ENCODE measurements around the gene DIAPH2. TPM values are rescaled to one million over a fixed set of nuclear protein-coding genes. Genes with fewer than 3 reads are reported as not detected.
A peak's percentile ranks its signal among the peaks of the same experiment; 100 is the strongest.

Gene DIAPH2
- total RNA-seq, 2 donors from 2014 or later = 12.5 to 18.3 TPM

GRCh38 chrX:97525981-97526380 lies 841.3 kb downstream of the DIAPH2 start:
- H3K27ac Mint-ChIP-seq = no peak overlapping the region
- DNase-seq (no peak), ATAC-seq (no peak)
- no peaks in the 10 kb centered on the region for H3K4me1 Mint-ChIP-seq
- H3K9me3 ChIP-seq (ENCODE audit: control insufficient read depth, low read length, poor library complexity, severe bottlenecking) = no peaks in the 10 kb centered on the region
- H3K27me3 Mint-ChIP-seq = no peaks in the 10 kb centered on the region
- H3K36me3 Mint-ChIP-seq (ENCODE audit: low read depth) = peaks cover 4% of the 10 kb centered on the region
- H3K4me3 Mint-ChIP-seq = no peak overlapping the region

GRCh38 chrX:97527725-97528124 lies 843.1 kb downstream of the DIAPH2 start:
- H3K36me3 Mint-ChIP-seq (ENCODE audit: low read depth) = peaks cover 4% of the 10 kb centered on the region
- H3K9me3 ChIP-seq (ENCODE audit: control insufficient read depth, low read length, poor library complexity, severe bottlenecking) = no peaks in the 10 kb centered on the region

GRCh38 chrX:97529536-97530200 lies 845.0 kb downstream of the DIAPH2 start:
- Mint-ChIP-seq H3K27me3 (no peaks in the 10 kb centered on the region), H3K4me1 (no peaks in the 10 kb centered on the region), H3K36me3 (ENCODE audit: low read depth) (peaks cover 4% of the 10 kb centered on the region), H3K27ac (no peak overlapping the region), H3K4me3 (no peak overlapping the region)
- H3K9me3 ChIP-seq (ENCODE audit: control insufficient read depth, low read length, poor library complexity, severe bottlenecking) = no peaks in the 10 kb centered on the region
- DNase-seq (no peak), ATAC-seq (no peak)

More at GRCh38 chrX:97527725-97528124, 843.1 kb downstream of the DIAPH2 start:
- DNase-seq = no peak
- no peak overlapping the region for H3K4me3 Mint-ChIP-seq
- H3K27ac Mint-ChIP-seq = no peak overlapping the region
- no peaks in the 10 kb centered on the region for H3K4me1 Mint-ChIP-seq
- no peaks in the 10 kb centered on the region for H3K27me3 Mint-ChIP-seq
- no peak for ATAC-seq

- Mint-ChIP-seq H3K36me3 (ENCODE audit: low read depth) (peaks cover under 1% of the 10 kb centered on the region), H3K4me3 (no peak overlapping the region), H3K27ac (no peak overlapping the region), H3K4me1 (no peaks in the 10 kb centered on the region), H3K27me3 (no peaks in the 10 kb centered on the region)
- ATAC-seq (no peak), DNase-seq (no peak)
- no peaks in the 10 kb centered on the region for H3K9me3 ChIP-seq (ENCODE audit: control insufficient read depth, low read length, poor library complexity, severe bottlenecking)
Observed at GRCh38 chrX:97531825-97532224, 847.2 kb downstream of the DIAPH2 start.

DNA sequence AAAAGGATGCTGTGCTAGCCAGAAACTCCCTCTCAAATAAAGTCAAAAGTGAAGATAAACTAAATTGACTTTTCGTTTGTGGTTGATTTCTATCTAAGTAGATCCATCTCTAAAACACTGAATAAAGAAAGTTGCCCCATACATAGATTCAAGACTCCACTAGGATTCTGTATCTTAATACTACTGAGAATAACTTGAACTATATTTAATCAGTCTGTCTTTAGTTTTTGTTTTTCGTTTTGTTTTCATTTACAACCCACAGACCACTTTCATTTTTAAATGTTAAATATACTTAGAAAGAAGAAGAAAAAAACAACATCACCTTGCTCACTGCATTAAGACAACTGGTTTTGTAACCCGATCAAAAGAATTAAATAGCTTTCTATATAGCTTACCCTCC lies 854.1 kb downstream of the DIAPH2 start:
- Mint-ChIP-seq H3K36me3 (ENCODE audit: low read depth) (no peaks in the 10 kb centered on the region), H3K27me3 (no peaks in the 10 kb centered on the region), H3K4me1 (no peaks in the 10 kb centered on the region), H3K4me3 (no peak overlapping the region), H3K27ac (no peak overlapping the region)
- DNase-seq (no peak), ATAC-seq (no peak)
- no peaks in the 10 kb centered on the region for H3K9me3 ChIP-seq (ENCODE audit: control insufficient read depth, low read length, poor library complexity, severe bottlenecking)

GRCh38 chrX:97539970-97540519 lies 855.4 kb downstream of the DIAPH2 start:
- ATAC-seq = no peak
- DNase-seq = no peak
- Mint-ChIP-seq H3K4me1 (no peaks in the 10 kb centered on the region), H3K36me3 (ENCODE audit: low read depth) (no peaks in the 10 kb centered on the region), H3K27me3 (no peaks in the 10 kb centered on the region), H3K4me3 (no peak overlapping the region), H3K27ac (no peak overlapping the region)
- no peaks in the 10 kb centered on the region for H3K9me3 ChIP-seq (ENCODE audit: control insufficient read depth, low read length, poor library complexity, severe bottlenecking)

- Mint-ChIP-seq H3K36me3 (ENCODE audit: low read depth) (no peaks in the 10 kb centered on the region), H3K4me1 (no peaks in the 10 kb centered on the region), H3K27ac (no peak overlapping the region), H3K4me3 (no peak overlapping the region), H3K27me3 (no peaks in the 10 kb centered on the region)
- no peaks in the 10 kb centered on the region for H3K9me3 ChIP-seq (ENCODE audit: control insufficient read depth, low read length, poor library complexity, severe bottlenecking)
- DNase-seq = no peak
- ATAC-seq = no peak
Observed at GRCh38 chrX:97547877-97548578, 863.4 kb downstream of the DIAPH2 start.

DNA sequence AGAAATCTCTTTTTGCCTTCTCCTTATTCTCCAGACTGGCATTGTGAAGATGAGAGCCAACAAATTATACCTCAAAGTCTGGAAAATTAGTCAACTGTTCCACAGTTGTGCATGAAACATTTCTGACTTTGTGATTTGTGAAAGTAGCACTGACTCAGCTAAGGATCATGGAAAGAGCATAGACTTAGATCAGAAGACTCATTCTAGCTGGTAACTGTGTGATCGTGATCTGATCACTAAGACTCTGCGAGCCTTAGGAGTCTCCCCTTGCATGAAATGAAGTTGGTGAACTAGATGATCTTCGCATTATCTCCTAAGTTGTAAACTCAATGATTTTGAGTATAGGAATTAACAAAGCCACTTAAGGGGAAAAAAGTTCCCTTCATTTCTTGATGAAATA lies 867.2 kb downstream of the DIAPH2 start:
- Mint-ChIP-seq H3K36me3 (ENCODE audit: low read depth) (peaks cover 1% of the 10 kb centered on the region), H3K4me3 (no peak overlapping the region), H3K4me1 (no peaks in the 10 kb centered on the region), H3K27me3 (no peaks in the 10 kb centered on the region), H3K27ac (no peak overlapping the region)
- no peak for DNase-seq
- ATAC-seq = no peak
- H3K9me3 ChIP-seq (ENCODE audit: control insufficient read depth, low read length, poor library complexity, severe bottlenecking) = no peaks in the 10 kb centered on the region

GRCh38 chrX:97553833-97554232 lies 869.2 kb downstream of the DIAPH2 start:
- no peaks in the 10 kb centered on the region for H3K4me1 Mint-ChIP-seq
- H3K9me3 ChIP-seq (ENCODE audit: control insufficient read depth, low read length, poor library complexity, severe bottlenecking) = no peaks in the 10 kb centered on the region
- no peak overlapping the region for H3K4me3 Mint-ChIP-seq
- no peak for DNase-seq
- no peaks in the 10 kb centered on the region for H3K27me3 Mint-ChIP-seq
- peaks cover 2% of the 10 kb centered on the region for H3K36me3 Mint-ChIP-seq (ENCODE audit: low read depth)
- no peak for ATAC-seq
- H3K27ac Mint-ChIP-seq = no peak overlapping the region

GRCh38 chrX:97556359-97556758 lies 871.7 kb downstream of the DIAPH2 start:
- no peak for ATAC-seq

DNA sequence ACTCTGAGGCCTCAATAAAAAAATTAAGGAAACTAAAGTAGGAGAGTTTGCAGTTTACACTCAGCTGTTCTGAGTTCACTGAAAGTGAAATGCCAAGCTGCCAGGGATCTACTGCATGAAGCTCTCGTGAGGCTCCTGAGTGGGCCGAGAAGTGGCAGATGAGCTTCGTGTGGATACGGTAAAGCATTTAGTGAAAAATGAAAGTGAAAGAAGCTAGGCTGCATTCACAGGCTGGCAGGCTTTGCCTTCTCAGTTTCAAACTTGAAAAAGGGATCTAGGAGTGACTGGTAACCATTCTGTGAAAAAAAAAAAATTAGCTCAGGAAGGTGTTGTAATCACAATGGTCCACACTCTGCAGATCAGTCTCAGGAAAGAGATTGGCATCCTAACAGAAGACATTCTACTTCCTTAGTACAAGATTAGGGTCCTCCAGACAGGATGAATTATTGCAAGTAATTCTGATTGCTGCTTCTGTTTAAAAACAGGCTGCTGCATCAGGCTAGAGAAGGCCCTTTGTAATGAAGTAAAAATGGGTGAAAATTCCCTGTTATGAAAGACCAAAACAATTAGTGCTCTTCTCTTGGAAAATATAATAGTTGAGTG lies 879.0 kb downstream of the DIAPH2 start:
- H3K27me3 Mint-ChIP-seq = no peaks in the 10 kb centered on the region
- peak; percentile 94 for ATAC-seq
- peak in 2 of 3 donors; percentile 3 to 8 for DNase-seq
- peaks cover 3% of the 10 kb centered on the region for H3K4me1 Mint-ChIP-seq
- no peaks in the 10 kb centered on the region for H3K9me3 ChIP-seq (ENCODE audit: control insufficient read depth, low read length, poor library complexity, severe bottlenecking)
- H3K4me3 Mint-ChIP-seq = peak overlapping the region; percentile 88
- H3K27ac Mint-ChIP-seq = peak overlapping the region; percentile 85
- H3K36me3 Mint-ChIP-seq (ENCODE audit: low read depth) = no peaks in the 10 kb centered on the region

More at GRCh38 chrX:97556359-97556758, 871.7 kb downstream of the DIAPH2 start:
- H3K4me3 Mint-ChIP-seq = no peak overlapping the region
- no peak for DNase-seq
- no peaks in the 10 kb centered on the region for H3K9me3 ChIP-seq (ENCODE audit: control insufficient read depth, low read length, poor library complexity, severe bottlenecking)
- H3K27ac Mint-ChIP-seq = no peak overlapping the region
- peaks cover 2% of the 10 kb centered on the region for H3K36me3 Mint-ChIP-seq (ENCODE audit: low read depth)
- no peaks in the 10 kb centered on the region for H3K27me3 Mint-ChIP-seq
- H3K4me1 Mint-ChIP-seq = no peaks in the 10 kb centered on the region

- H3K36me3 Mint-ChIP-seq (ENCODE audit: low read depth) = no peaks in the 10 kb centered on the region
- H3K9me3 ChIP-seq (ENCODE audit: control insufficient read depth, low read length, poor library complexity, severe bottlenecking) = no peaks in the 10 kb centered on the region
- ATAC-seq (no peak), DNase-seq (no peak)
- no peaks in the 10 kb centered on the region for H3K27me3 Mint-ChIP-seq
- no peak overlapping the region for H3K4me3 Mint-ChIP-seq
- peaks cover 3% of the 10 kb centered on the region for H3K4me1 Mint-ChIP-seq
- H3K27ac Mint-ChIP-seq = peak overlapping the region; percentile 85
Observed at GRCh38 chrX:97564496-97564895, 879.9 kb downstream of the DIAPH2 start.

GRCh38 chrX:97587171-97587570 lies 902.5 kb downstream of the DIAPH2 start:
- Mint-ChIP-seq H3K27me3 (no peaks in the 10 kb centered on the region), H3K4me1 (no peaks in the 10 kb centered on the region), H3K27ac (no peak overlapping the region), H3K36me3 (ENCODE audit: low read depth) (no peaks in the 10 kb centered on the region), H3K4me3 (no peak overlapping the region)
- no peak for ATAC-seq
- no peaks in the 10 kb centered on the region for H3K9me3 ChIP-seq (ENCODE audit: control insufficient read depth, low read length, poor library complexity, severe bottlenecking)
- no peak for DNase-seq
